ENCODE measurements around the gene USP50. TPM values are rescaled to one million over a fixed set of nuclear protein-coding genes. Genes with fewer than 3 reads are reported as not detected.
"Not testable (repeated sequence)": the region's sequence is repeated elsewhere in the genome, so short reads cannot be mapped to it uniquely, and the experiment has no call there.

The USP50 gene
- total RNA-seq, 3 donors from 2014 or later (not counting 1 experiment from before 2014, with no cell fraction given), result 0.33 to 0.97 (median 0.49) TPM

GRCh38 chr15:50503144-50503543, 43.3 kb downstream of the USP50 start:
- H3K36me3 Mint-ChIP-seq, result peaks cover 8% of the 10 kb centered on the region
- 67% methylated on average over 7 of the region's 7 CpGs for WGBS (ENCODE audit: insufficient coverage)

GRCh38 chr15:50501815-50502214, 44.7 kb downstream of the USP50 start:
- no peak for TF ChIP-seq CTCF (IDR thresholded peaks at IDR 0.05)
- WGBS (ENCODE audit: insufficient coverage), result 98% methylated on average over 4 of the region's 4 CpGs
- no peaks in the 10 kb centered on the region for H3K4me1 ChIP-seq (ENCODE audit: control insufficient read depth, insufficient read depth, low read length)
- H3K4me1 Mint-ChIP-seq, result peaks cover 6 to 12% of the 10 kb centered on the region in 2 donors
- no peak overlapping the region for H3K27ac ChIP-seq (ENCODE audit: low read length)
- DNase-seq (no peak), ATAC-seq (no peak)
- no peaks in the 10 kb centered on the region for H3K27me3 ChIP-seq (ENCODE audit: control insufficient read depth, insufficient read depth, low read length)
- H3K27me3 Mint-ChIP-seq (ENCODE audit: low read depth in 2 of 2), result no peaks in the 10 kb centered on the region
- intact Hi-C loops (cut with micrococcal nuclease), result no loop called here
- no peak overlapping the region for H3K4me3 ChIP-seq (ENCODE audit: low read length)
- H3K27ac Mint-ChIP-seq, result no peak overlapping the region
- no peak overlapping the region for H3K4me3 Mint-ChIP-seq
- peaks cover 54% of the 10 kb centered on the region for H3K36me3 ChIP-seq (ENCODE audit: control insufficient read depth, insufficient read depth, low read length)
- H3K9me3 Mint-ChIP-seq, result no peaks in the 10 kb centered on the region
- H3K9me3 ChIP-seq (ENCODE audit: control insufficient read depth, insufficient read depth, low read length), result no peaks in the 10 kb centered on the region
- H3K36me3 Mint-ChIP-seq, result peaks cover 8% of the 10 kb centered on the region

More at GRCh38 chr15:50503144-50503543, 43.3 kb downstream of the USP50 start:
- Mint-ChIP-seq H3K4me3 (no peak overlapping the region), H3K4me1 (peaks cover 6 to 12% of the 10 kb centered on the region in 2 donors), H3K9me3 (no peaks in the 10 kb centered on the region), H3K27ac (peak overlapping the region in 1 of 2 donors; percentile 66), H3K27me3 (ENCODE audit: low read depth in 2 of 2) (no peaks in the 10 kb centered on the region)
- TF ChIP-seq CTCF (IDR thresholded peaks at IDR 0.05), result no peak
- DNase-seq, result no peak
- Histone ChIP-seq H3K9me3 (ENCODE audit: control insufficient read depth, insufficient read depth, low read length) (no peaks in the 10 kb centered on the region), H3K27ac (ENCODE audit: low read length) (no peak overlapping the region), H3K4me3 (ENCODE audit: low read length) (no peak overlapping the region), H3K27me3 (ENCODE audit: control insufficient read depth, insufficient read depth, low read length) (no peaks in the 10 kb centered on the region), H3K36me3 (ENCODE audit: control insufficient read depth, insufficient read depth, low read length) (peaks cover 42% of the 10 kb centered on the region), H3K4me1 (ENCODE audit: control insufficient read depth, insufficient read depth, low read length) (no peaks in the 10 kb centered on the region)
- ATAC-seq, result peak in 1 of 3 donors; percentile 32
- intact Hi-C loops (cut with micrococcal nuclease), result no loop called here

GRCh38 chr15:50500352-50500751, 46.1 kb downstream of the USP50 start:
- no peak for TF ChIP-seq CTCF (IDR thresholded peaks at IDR 0.05)
- Histone ChIP-seq H3K27me3 (ENCODE audit: control insufficient read depth, insufficient read depth, low read length) (no peaks in the 10 kb centered on the region), H3K36me3 (ENCODE audit: control insufficient read depth, insufficient read depth, low read length) (peaks cover 67% of the 10 kb centered on the region), H3K27ac (ENCODE audit: low read length) (no peak overlapping the region), H3K9me3 (ENCODE audit: control insufficient read depth, insufficient read depth, low read length) (no peaks in the 10 kb centered on the region), H3K4me1 (ENCODE audit: control insufficient read depth, insufficient read depth, low read length) (no peaks in the 10 kb centered on the region), H3K4me3 (ENCODE audit: low read length) (no peak overlapping the region)
- H3K9me3 Mint-ChIP-seq, result no peaks in the 10 kb centered on the region
- DNase-seq (no peak), ATAC-seq (no peak)
- H3K4me1 Mint-ChIP-seq, result peaks cover 6 to 12% of the 10 kb centered on the region in 2 donors
- peaks cover 8% of the 10 kb centered on the region for H3K36me3 Mint-ChIP-seq
- no peaks in the 10 kb centered on the region for H3K27me3 Mint-ChIP-seq (ENCODE audit: low read depth in 2 of 2)
- 38% methylated on average over 3 of the region's 3 CpGs for WGBS (ENCODE audit: insufficient coverage)
- no peak overlapping the region for H3K27ac Mint-ChIP-seq
- intact Hi-C loops (cut with micrococcal nuclease), result no loop called here
- H3K4me3 Mint-ChIP-seq, result no peak overlapping the region

- H3K36me3 Mint-ChIP-seq, result peaks cover 8% of the 10 kb centered on the region
- no peaks in the 10 kb centered on the region for H3K9me3 Mint-ChIP-seq
- Histone ChIP-seq H3K9me3 (ENCODE audit: control insufficient read depth, insufficient read depth, low read length) (no peaks in the 10 kb centered on the region), H3K4me3 (ENCODE audit: low read length) (no peak overlapping the region), H3K4me1 (ENCODE audit: control insufficient read depth, insufficient read depth, low read length) (no peaks in the 10 kb centered on the region), H3K27me3 (ENCODE audit: control insufficient read depth, insufficient read depth, low read length) (no peaks in the 10 kb centered on the region), H3K36me3 (ENCODE audit: control insufficient read depth, insufficient read depth, low read length) (peaks cover 88% of the 10 kb centered on the region), H3K27ac (ENCODE audit: low read length) (no peak overlapping the region)
- H3K27me3 Mint-ChIP-seq (ENCODE audit: low read depth in 2 of 2), result no peaks in the 10 kb centered on the region
- H3K27ac Mint-ChIP-seq, result no peak overlapping the region
- no peaks in the 10 kb centered on the region for H3K4me1 Mint-ChIP-seq
- 98% methylated on average over 2 of the region's 2 CpGs for WGBS (ENCODE audit: insufficient coverage)
- ATAC-seq (no peak), DNase-seq (no peak)
- intact Hi-C loops (cut with micrococcal nuclease), result no loop called here
- no peak for TF ChIP-seq CTCF (IDR thresholded peaks at IDR 0.05)
- H3K4me3 Mint-ChIP-seq, result no peak overlapping the region
Measured at GRCh38 chr15:50496692-50497091, 49.8 kb downstream of the USP50 start.

- H3K4me1 ChIP-seq (ENCODE audit: control insufficient read depth, insufficient read depth, low read length); H3K9me3 ChIP-seq (ENCODE audit: control insufficient read depth, insufficient read depth, low read length); H3K27ac ChIP-seq (ENCODE audit: low read length); H3K4me1 Mint-ChIP-seq; H3K27me3 ChIP-seq (ENCODE audit: control insufficient read depth, insufficient read depth, low read length); H3K27me3 Mint-ChIP-seq (ENCODE audit: low read depth in 2 of 2); H3K4me3 ChIP-seq (ENCODE audit: low read length); H3K4me3 Mint-ChIP-seq; H3K9me3 Mint-ChIP-seq; H3K27ac Mint-ChIP-seq; DNase-seq; ATAC-seq; intact Hi-C loops (cut with micrococcal nuclease): not testable (repeated sequence)
- peaks cover 90% of the 10 kb centered on the region for H3K36me3 ChIP-seq (ENCODE audit: control insufficient read depth, insufficient read depth, low read length)
- H3K36me3 Mint-ChIP-seq, result peaks cover 14% of the 10 kb centered on the region
- WGBS (ENCODE audit: insufficient coverage), result 100% methylated on average over 2 of the region's 2 CpGs
Measured at GRCh38 chr15:50494547-50494946, 51.9 kb downstream of the USP50 start.
